Smooth muscle cell (in vitro differentiated cells): ENCODE results near the gene TAF4. TPM values are rescaled to one million over a fixed set of nuclear protein-coding genes. Genes with fewer than 3 reads are reported as not detected.

Experiments used
- DNase-seq: peaks from one replicate; lab custom pipeline; 2025; ENCODE audit not compliant: unreplicated experiment; lab: John Stamatoyannopoulos, UW
- H2AFZ ChIP-seq: fragments of 200-600 bp; sonication (generic); 2 replicates; pipeline ENCODE4 v1.6.0; 2016; ENCODE audit warnings: antibody characterized with exemption, low read depth, mild to moderate bottlenecking
- H3F3A ChIP-seq: fragments of 200-600 bp; sonication (generic); 2 replicates; pipeline ENCODE4 v1.6.0; 2017; ENCODE audit warnings: antibody characterized with exemption, low read depth
- H3K27ac ChIP-seq: fragments of 200-600 bp; sonication (generic); 2 replicates; pipeline ENCODE4 v1.5.1; 2016; ENCODE audit warnings: low read depth, mild to moderate bottlenecking
- H3K27me3 ChIP-seq: fragments of 200-600 bp; sonication (generic); 2 replicates; pipeline ENCODE4 v1.6.1; 2016; ENCODE audit warnings: low read depth, mild to moderate bottlenecking
- H3K36me3 ChIP-seq: fragments of 200-600 bp; sonication (generic); 2 replicates; pipeline ENCODE4 v1.5.1; 2016; ENCODE audit warnings: low read depth
- H3K4me1 ChIP-seq: fragments of 200-600 bp; sonication (generic); 2 replicates; pipeline ENCODE4 v1.5.1; 2016; ENCODE audit warnings: low read depth
- H3K4me2 ChIP-seq: fragments of 200-600 bp; sonication (generic); 2 replicates; pipeline ENCODE4 v1.6.0; 2016; ENCODE audit warnings: mild to moderate bottlenecking
- H3K4me3 ChIP-seq: fragments of 200-600 bp; sonication (generic); 2 replicates; pipeline ENCODE4 v1.5.1; 2016; ENCODE audit warnings: mild to moderate bottlenecking
- H3K79me2 ChIP-seq: fragments of 200-600 bp; sonication (generic); 2 replicates; pipeline ENCODE4 v1.6.0; 2016; ENCODE audit warnings: low read depth, mild to moderate bottlenecking
- H3K9ac ChIP-seq: fragments of 200-600 bp; sonication (generic); 2 replicates; pipeline ENCODE4 v1.6.0; 2016; ENCODE audit warnings: low read depth
- H3K9me3 ChIP-seq: fragments of 200-600 bp; sonication (generic); replicated peaks from 2 replicates; pipeline ENCODE4 v1.5.1; 2016; ENCODE audit warnings: low read depth
- H4K20me1 ChIP-seq: fragments of 200-600 bp; sonication (generic); 2 replicates; pipeline ENCODE4 v1.6.0; 2016; ENCODE audit warnings: low read depth
- WGBS: methylation state at CpG from one replicate; pipeline ENCODE4 v1.1.7; 2016; ENCODE audit warnings: low lambda C conversion rate; 5-methylcytosine and 5-hydroxymethylcytosine counted together
- polyA plus RNA-seq: library from polyadenylated mRNA; unstranded; fragments of >200 nt; fragmentation: Nextera tagmentation; extraction: Ambion mirVana; gene quantifications from 2 replicates; pipeline ENCODE4 v1.2.1, GENCODE V29; 2016
- total RNA-seq: library from RNA; depleted of rRNA; stranded (reverse); fragments of >200 nt; gene quantifications from 2 replicates; pipeline ENCODE4 v1.2.3, GENCODE V29; 2014
- TF ChIP-seq, protein P1 (sequence below): fragments of 200-600 bp; sonication (generic); IDR thresholded peaks from 2 replicates; pipeline ENCODE4 v1.5.1; 2017; ENCODE audit warnings: borderline replicate concordance, mild to moderate bottlenecking, antibody characterized with exemption; ENCODE audit not compliant: insufficient read depth, poor library complexity, severe bottlenecking

Gene TAF4
- total and polyA plus RNA-seq, 2 experiments from 2014 or later, result 0.67 to 8.5 TPM

DNA sequence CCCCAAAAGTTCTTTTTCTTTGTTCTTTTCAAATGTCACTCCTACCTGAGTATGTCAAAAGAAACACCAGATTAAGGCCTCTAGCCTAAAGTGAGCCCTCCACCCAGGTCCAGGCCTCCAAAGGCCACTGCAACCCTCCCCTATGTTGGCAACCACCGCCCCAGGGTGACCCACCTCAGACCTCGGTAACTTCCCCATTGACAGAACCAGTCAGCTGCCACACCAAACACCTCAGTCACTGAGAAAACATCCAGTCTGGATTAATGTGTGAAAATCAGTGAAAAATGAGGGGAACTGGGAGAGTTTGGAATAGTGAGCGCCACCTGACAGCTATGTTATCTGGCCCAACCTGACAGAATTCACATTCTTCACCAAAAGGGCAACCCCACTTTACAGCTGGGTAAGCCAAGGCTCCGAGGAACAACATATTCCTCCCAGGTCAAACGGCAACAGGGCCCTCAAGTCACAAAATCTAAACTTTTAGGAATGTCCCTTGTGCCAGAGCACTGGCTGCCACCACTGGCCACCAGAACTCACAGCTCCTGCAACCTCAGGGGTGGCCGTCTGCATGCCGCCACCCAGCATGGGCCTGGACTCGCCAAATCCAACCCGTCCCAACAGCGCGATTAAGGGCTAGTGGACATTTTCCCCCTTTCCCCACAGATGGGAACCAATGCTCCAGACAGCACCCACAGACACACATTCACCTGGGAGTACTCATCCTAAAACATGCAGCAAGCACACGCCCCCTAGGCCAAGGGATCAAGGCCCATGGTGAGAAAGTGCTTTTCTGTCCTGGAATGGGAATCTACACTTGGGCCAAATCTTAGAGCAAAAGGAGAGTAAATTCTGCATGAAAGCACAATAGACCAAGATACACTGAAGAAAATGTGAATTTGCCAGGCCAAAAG, 4.8 kb downstream of the TAF4 start:
- H3K4me1 ChIP-seq, result peaks cover 13% of the 10 kb centered on the region
- no peaks in the 10 kb centered on the region for H3F3A ChIP-seq
- peaks cover 72% of the 10 kb centered on the region for H4K20me1 ChIP-seq
- H3K9me3 ChIP-seq, result no peaks in the 10 kb centered on the region
- H3K9ac ChIP-seq, result no peak overlapping the region
- no peak overlapping the region for H2AFZ ChIP-seq
- TF ChIP-seq, protein P1, sequence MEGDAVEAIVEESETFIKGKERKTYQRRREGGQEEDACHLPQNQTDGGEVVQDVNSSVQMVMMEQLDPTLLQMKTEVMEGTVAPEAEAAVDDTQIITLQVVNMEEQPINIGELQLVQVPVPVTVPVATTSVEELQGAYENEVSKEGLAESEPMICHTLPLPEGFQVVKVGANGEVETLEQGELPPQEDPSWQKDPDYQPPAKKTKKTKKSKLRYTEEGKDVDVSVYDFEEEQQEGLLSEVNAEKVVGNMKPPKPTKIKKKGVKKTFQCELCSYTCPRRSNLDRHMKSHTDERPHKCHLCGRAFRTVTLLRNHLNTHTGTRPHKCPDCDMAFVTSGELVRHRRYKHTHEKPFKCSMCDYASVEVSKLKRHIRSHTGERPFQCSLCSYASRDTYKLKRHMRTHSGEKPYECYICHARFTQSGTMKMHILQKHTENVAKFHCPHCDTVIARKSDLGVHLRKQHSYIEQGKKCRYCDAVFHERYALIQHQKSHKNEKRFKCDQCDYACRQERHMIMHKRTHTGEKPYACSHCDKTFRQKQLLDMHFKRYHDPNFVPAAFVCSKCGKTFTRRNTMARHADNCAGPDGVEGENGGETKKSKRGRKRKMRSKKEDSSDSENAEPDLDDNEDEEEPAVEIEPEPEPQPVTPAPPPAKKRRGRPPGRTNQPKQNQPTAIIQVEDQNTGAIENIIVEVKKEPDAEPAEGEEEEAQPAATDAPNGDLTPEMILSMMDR, result no peak
- 96% methylated on average over 12 of the region's 12 CpGs for WGBS
- no peaks in the 10 kb centered on the region for H3K27me3 ChIP-seq
- DNase-seq, result no peak
- H3K4me3 ChIP-seq, result no peak overlapping the region
- H3K36me3 ChIP-seq, result no peaks in the 10 kb centered on the region
- H3K4me2 ChIP-seq, result no peak overlapping the region
- peaks cover 66% of the 10 kb centered on the region for H3K79me2 ChIP-seq
- no peak overlapping the region for H3K27ac ChIP-seq

DNA sequence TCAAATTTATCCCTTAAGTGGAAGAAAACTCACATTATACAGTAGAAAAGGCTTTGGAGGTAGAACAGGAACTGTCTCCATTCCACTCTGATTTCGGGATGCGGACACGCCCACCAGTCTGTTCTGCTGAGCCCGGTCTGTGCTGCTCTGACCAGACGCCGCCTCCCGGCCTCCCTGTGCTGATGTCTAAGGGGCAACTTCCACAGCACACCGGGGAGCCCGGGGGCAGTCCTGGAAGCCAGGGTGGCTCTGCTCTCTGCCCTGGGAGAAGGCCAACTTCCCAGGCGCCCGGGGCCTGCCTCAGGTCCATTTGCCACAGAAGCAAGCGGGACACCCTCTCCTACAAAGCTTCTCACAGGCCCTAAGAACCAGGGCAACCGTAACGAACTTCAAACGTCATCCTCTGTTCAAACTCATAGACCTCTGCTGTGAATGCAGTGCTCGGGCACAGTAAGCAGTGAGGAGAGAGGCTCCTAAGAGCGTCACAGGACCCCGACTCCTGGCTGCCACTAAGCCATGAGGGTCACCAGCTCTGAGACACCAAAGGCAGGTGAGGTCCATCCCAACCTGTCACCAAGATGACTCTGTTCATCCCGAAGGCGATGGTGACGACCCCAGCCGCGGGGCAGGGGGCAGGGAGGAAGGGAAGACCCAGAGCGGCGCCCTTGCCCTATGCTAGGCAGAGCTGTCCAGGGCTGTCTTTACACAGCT, 5.6 kb downstream of the TAF4 start:
- no peaks in the 10 kb centered on the region for H3F3A ChIP-seq
- TF ChIP-seq, protein P1, result no peak
- no peak overlapping the region for H3K4me3 ChIP-seq
- DNase-seq, result no peak
- WGBS, result 90% methylated on average over 25 of the region's 25 CpGs
- H3K9me3 ChIP-seq, result no peaks in the 10 kb centered on the region
- peaks cover 74% of the 10 kb centered on the region for H3K79me2 ChIP-seq
- H3K36me3 ChIP-seq, result no peaks in the 10 kb centered on the region
- no peak overlapping the region for H3K27ac ChIP-seq
- no peak overlapping the region for H3K4me2 ChIP-seq
- no peak overlapping the region for H3K9ac ChIP-seq
- H3K27me3 ChIP-seq, result no peaks in the 10 kb centered on the region
- peaks cover 80% of the 10 kb centered on the region for H4K20me1 ChIP-seq
- H3K4me1 ChIP-seq, result peaks cover 13% of the 10 kb centered on the region
- H2AFZ ChIP-seq, result no peak overlapping the region

DNA sequence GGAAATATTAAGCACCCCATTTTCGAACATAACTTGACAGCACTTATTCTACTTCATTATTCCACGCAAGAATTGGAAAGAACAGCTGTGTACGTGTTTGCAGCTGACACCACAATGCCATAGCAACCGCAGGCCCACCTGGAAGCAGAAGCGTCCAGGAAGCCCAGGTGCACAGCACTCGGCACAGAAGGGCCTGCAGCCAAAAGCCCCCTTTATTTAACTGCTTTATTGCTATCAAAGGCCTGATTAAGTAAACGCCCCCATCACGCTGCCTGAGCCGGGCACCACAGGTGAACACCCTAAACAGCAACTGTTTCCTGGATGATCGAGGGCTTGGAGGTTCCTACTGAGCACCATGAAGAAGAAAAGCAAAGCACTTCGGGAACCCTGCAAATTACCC, 6.3 kb downstream of the TAF4 start:
- Histone ChIP-seq H3K4me3 (no peak overlapping the region), H4K20me1 (peaks cover 86% of the 10 kb centered on the region), H3K79me2 (peaks cover 80% of the 10 kb centered on the region), H3K4me1 (peaks cover 13% of the 10 kb centered on the region), H2AFZ (no peak overlapping the region), H3K9me3 (no peaks in the 10 kb centered on the region), H3F3A (no peaks in the 10 kb centered on the region), H3K27me3 (no peaks in the 10 kb centered on the region), H3K36me3 (no peaks in the 10 kb centered on the region), H3K27ac (no peak overlapping the region), H3K9ac (no peak overlapping the region), H3K4me2 (no peak overlapping the region)
- no peak for DNase-seq
- 99% methylated on average over 11 of the region's 11 CpGs for WGBS
- TF ChIP-seq, protein P1, result no peak
